ENCODE data around the gene SAP25. TPM values are rescaled to one million over a fixed set of nuclear protein-coding genes. Genes with fewer than 3 reads are reported as not detected.

Gene SAP25
- total and polyA plus RNA-seq, 2 of the 4 experiments (the other 2 are of a cell fraction): 1.8 TPM; not detected in 1

DNA sequence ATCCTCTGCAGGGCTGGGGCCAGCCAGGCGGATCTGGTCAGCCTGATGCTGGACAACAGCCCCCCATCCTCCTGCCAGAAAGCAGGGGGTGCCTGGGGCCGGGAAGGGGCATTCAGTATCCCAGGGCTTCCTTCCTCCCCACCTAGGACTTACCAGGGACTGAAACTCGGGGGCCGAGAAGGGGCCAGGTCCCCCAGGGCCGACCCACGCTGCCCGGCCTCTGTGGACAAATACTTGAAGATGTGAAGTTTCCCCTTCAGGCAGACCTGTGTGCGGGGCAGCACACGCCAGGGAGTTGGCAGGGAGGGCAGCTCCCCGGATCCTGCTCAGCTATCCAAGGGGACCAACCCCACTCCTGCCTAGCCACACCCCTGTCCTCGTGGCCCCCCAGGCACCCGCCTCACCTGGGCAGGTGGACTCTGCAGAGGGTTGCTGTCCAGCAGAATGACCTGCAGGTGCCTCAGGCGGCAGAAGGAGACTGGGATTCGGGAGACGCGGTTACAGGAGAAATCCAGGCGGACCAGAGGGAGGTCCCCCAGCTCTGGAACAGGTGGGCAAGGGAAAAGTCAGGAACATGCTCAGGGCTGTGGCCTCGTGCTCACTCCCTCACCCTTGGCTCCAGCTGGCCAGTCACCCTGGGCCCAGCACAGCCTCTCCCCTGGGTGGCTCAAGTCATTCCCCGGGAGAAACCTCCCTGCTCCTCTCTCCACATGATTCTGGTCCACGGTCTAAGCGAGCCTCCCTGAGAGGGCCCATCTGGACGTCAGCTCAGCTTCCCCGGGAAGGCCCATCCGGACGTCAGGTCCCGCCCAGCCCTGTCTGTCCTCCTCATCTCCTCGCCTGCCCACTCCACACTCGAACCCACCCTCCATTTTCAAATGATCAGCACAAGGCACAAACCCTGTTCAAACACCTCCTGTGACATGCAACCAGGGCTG lies 4.8 kb upstream of the SAP25 start:
- CTCF ChIA-PET: no interaction called here
- dilution Hi-C loops (cut with HindIII; ENCODE audit: low sequenced_read_pairs, unreplicated experiment): no loop called here
- POLR2A ChIA-PET (ENCODE audit: unreplicated experiment): no interaction called here

More for the DNA sequence above, 4.8 kb upstream of the SAP25 start:
- 93% methylated on average over 11 of the region's 28 CpGs; no CpG with 5 or more reads in 1 of the 2 experiments for WGBS, 2 experiments (ENCODE audit: extremely low coverage in 2 of 2, insufficient read length in 1 of 2)
- no peak overlapping the region for H3K4me3 ChIP-seq (ENCODE audit: insufficient read depth, low read depth, low read length)
- H4K20me1 ChIP-seq (ENCODE audit: insufficient read depth, low read length): peaks cover 18% of the 10 kb centered on the region; the same call in 1 of the 2 replicates
- H3K9ac ChIP-seq (ENCODE audit: low read depth, low read length): no peak overlapping the region
- H4K8ac ChIP-seq (ENCODE audit: low read depth in 2 of 2, low read length in 2 of 2): no peak overlapping the region
- in situ Hi-C loops (cut with MboI; ENCODE audit: low sequenced_read_pairs) (loop anchor here (25.0 kb wide), 1 partner anchor 284 kb away; the partner anchor contains the start of genes SLC12A9 and TRIP6), intact Hi-C loops (cut with micrococcal nuclease) (no loop called here)
- H3K27me3 ChIP-seq (ENCODE audit: control insufficient read depth, insufficient read depth, low read length): no peaks in the 10 kb centered on the region
- peaks cover 11 to 49% of the 10 kb centered on the region in 2 experiments for H3K79me1 ChIP-seq (ENCODE audit: low read depth in 1 of 2, low read length in 2 of 2)
- H2AK9ac ChIP-seq (replicated peaks; ENCODE audit: low read depth, low read length, poor library complexity): no peak overlapping the region
- H2AK5ac ChIP-seq (ENCODE audit: low read depth, low read length): no peak overlapping the region
- no peak overlapping the region for H2AFZ ChIP-seq (replicated peaks; ENCODE audit: low read length, poor library complexity)
- no peak overlapping the region for H2BK5ac ChIP-seq (ENCODE audit: low read depth, low read length, poor library complexity, severe bottlenecking)
- H3K27ac ChIP-seq (ENCODE audit: insufficient read depth, low read length): no peak overlapping the region
- H3K23ac ChIP-seq (ENCODE audit: low read depth, low read length): no peak overlapping the region
- H3K4me2 ChIP-seq (ENCODE audit: low read depth, low read length): no peak overlapping the region
- no peak overlapping the region for H2BK15ac ChIP-seq (ENCODE audit: low read depth, low read length)
- peaks cover 5% of the 10 kb centered on the region for H3K9me1 ChIP-seq (ENCODE audit: insufficient read depth, low read length)
- peaks cover 76% of the 10 kb centered on the region for H3K36me3 ChIP-seq (ENCODE audit: control insufficient read depth, insufficient read depth, low read length)
- ATAC-seq (ENCODE audit: low read depth): no peak
- no peak for DNase-seq
- H3K4ac ChIP-seq (ENCODE audit: low read depth, low read length): no peak overlapping the region
- H4K5ac ChIP-seq (ENCODE audit: low read depth, low read length): no peak overlapping the region
- no TSS peak for BruUV-seq (replicated peaks)
- H3K9me3 ChIP-seq (ENCODE audit: control insufficient read depth, insufficient read depth, low read length): no peaks in the 10 kb centered on the region
- no peak overlapping the region for H3K14ac ChIP-seq (replicated peaks; ENCODE audit: low read depth, low read length)
- no peak overlapping the region for H3K56ac ChIP-seq (ENCODE audit: extremely low read depth, insufficient read depth, low read length)
- H3K4me1 ChIP-seq (ENCODE audit: control insufficient read depth, insufficient read depth, low read length): peaks cover 6% of the 10 kb centered on the region
- no peak overlapping the region for H2BK120ac ChIP-seq (ENCODE audit: low read depth, low read length)
- TF ChIP-seq CEBPB (IDR thresholded peaks at IDR 0.05; ENCODE audit: low read depth, low read length) (no peak), RAD21 (IDR thresholded peaks at IDR 0.05; ENCODE audit: low read length) (no peak), MXI1 (IDR thresholded peaks at IDR 0.05; ENCODE audit: borderline replicate concordance, low read depth, low read length) (no peak), CHD1 (IDR thresholded peaks at IDR 0.05; ENCODE audit: low read depth, low read length) (no peak), RCOR1 (IDR thresholded peaks at IDR 0.05; ENCODE audit: insufficient replicate concordance, low read length) (no peak), MAFK (IDR thresholded peaks at IDR 0.05; ENCODE audit: low read depth, low read length) (no peak)
- H4K91ac ChIP-seq (ENCODE audit: insufficient read depth, low read depth, low read length): no peak overlapping the region
- no peak overlapping the region for H3K18ac ChIP-seq (ENCODE audit: low read depth, low read length)
- no peak overlapping the region for H2BK20ac ChIP-seq (ENCODE audit: low read depth, low read length)
